ENCODE data around the gene MAP3K14.

GRCh38 chr17:45230787-45231480, 85.9 kb downstream of the MAP3K14 start:
- TF ChIP-seq CTCF (IDR thresholded peaks at IDR 0.05; ENCODE audit: low read length) (no peak), EZH2 (optimal IDR thresholded peaks at IDR 0.05; ENCODE audit: low read depth, low read length) (no peak), EZH2phosphoT487 (IDR thresholded peaks at IDR 0.05; ENCODE audit: low read length) (no peak)

All from MM.1S (cell line).